ENCODE measurements around the gene NAV2.

NAV2 gene

GRCh38 chr11:19995145-19995544 lies 282.5 kb downstream of the NAV2 start:
- no peak overlapping the region for H3K4me3 ChIP-seq (ENCODE audit: low read length)
- TF ChIP-seq CTCF (conservative IDR thresholded peaks at IDR 0.05; ENCODE audit: low read length): no peak
- DNase-seq (ENCODE audit: low read depth): peak; percentile 79

GRCh38 chr11:19996571-19996970 lies 283.9 kb downstream of the NAV2 start:
- DNase-seq (ENCODE audit: low read depth): no peak

GRCh38 chr11:20000022-20000350 lies 287.3 kb downstream of the NAV2 start:
- no peak for DNase-seq (ENCODE audit: low read depth)
- no peak for TF ChIP-seq CTCF (conservative IDR thresholded peaks at IDR 0.05; ENCODE audit: low read length)
- no peak overlapping the region for H3K4me3 ChIP-seq (ENCODE audit: low read length)

More at GRCh38 chr11:19996571-19996970, 283.9 kb downstream of the NAV2 start:
- H3K4me3 ChIP-seq (ENCODE audit: low read length): no peak overlapping the region
- TF ChIP-seq CTCF (conservative IDR thresholded peaks at IDR 0.05; ENCODE audit: low read length): no peak

- H3K4me3 ChIP-seq (ENCODE audit: low read length): no peak overlapping the region
- DNase-seq (ENCODE audit: low read depth): no peak
- TF ChIP-seq CTCF (conservative IDR thresholded peaks at IDR 0.05; ENCODE audit: low read length): no peak
These were observed 287.9 kb downstream of the NAV2 start for GRCh38 chr11:20000351-20001134.

- no peak overlapping the region for H3K4me3 ChIP-seq (ENCODE audit: low read length)
- DNase-seq (ENCODE audit: low read depth): no peak
These were observed 289.9 kb downstream of the NAV2 start for GRCh38 chr11:20002312-20003216.

GRCh38 chr11:20003351-20003750 lies 290.7 kb downstream of the NAV2 start:
- H3K4me3 ChIP-seq (ENCODE audit: low read length): no peak overlapping the region
- no peak for DNase-seq (ENCODE audit: low read depth)
- TF ChIP-seq CTCF (conservative IDR thresholded peaks at IDR 0.05; ENCODE audit: low read length): no peak

More at GRCh38 chr11:20002312-20003216, 289.9 kb downstream of the NAV2 start:
- no peak for TF ChIP-seq CTCF (conservative IDR thresholded peaks at IDR 0.05; ENCODE audit: low read length)
